ENCODE measurements around the gene NFATC4.

Gene NFATC4

DNA sequence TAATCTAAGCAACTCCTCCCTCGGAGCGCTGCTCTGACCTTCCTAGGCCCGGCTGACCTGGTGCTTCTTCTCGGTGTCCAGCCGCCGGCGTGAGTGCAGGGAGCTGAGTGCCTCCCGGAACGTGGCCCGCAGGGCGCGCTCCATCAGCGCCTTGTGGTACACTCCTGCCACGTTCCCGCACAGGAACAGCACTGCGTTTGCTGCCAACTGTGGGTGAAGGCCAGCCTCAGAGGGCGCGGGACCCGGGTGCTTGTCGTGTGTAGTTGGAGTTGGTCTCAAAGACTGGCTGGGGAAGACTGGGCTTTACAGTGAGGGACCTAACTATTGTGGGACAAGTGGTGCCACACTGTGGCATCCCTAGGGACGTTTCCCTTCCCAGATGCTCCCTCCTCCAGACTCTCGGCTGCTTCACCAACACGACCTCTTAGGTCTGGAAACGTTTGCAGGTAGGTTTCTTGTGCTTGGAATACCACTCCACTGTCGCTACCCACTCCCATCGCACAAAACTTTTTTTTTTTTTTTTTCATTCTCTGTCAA lies 36.2 kb upstream of the NFATC4 start:
- H3K4me3 ChIP-seq (ENCODE audit: low read depth, low read length), result no peak overlapping the region
- no peak for TF ChIP-seq CTCF (IDR thresholded peaks at IDR 0.05; ENCODE audit: control insufficient read depth, extremely low read depth, insufficient read depth)
- DNase-seq (ENCODE audit: low read depth), result no peak

- no peak for DNase-seq (ENCODE audit: low read depth)
- peak; percentile 64 for TF ChIP-seq CTCF (IDR thresholded peaks at IDR 0.05; ENCODE audit: control insufficient read depth, extremely low read depth, insufficient read depth)
- no peak overlapping the region for H3K4me3 ChIP-seq (ENCODE audit: low read depth, low read length)
These were observed 35.6 kb upstream of the NFATC4 start for GRCh38 chr14:24332268-24332993.

DNA sequence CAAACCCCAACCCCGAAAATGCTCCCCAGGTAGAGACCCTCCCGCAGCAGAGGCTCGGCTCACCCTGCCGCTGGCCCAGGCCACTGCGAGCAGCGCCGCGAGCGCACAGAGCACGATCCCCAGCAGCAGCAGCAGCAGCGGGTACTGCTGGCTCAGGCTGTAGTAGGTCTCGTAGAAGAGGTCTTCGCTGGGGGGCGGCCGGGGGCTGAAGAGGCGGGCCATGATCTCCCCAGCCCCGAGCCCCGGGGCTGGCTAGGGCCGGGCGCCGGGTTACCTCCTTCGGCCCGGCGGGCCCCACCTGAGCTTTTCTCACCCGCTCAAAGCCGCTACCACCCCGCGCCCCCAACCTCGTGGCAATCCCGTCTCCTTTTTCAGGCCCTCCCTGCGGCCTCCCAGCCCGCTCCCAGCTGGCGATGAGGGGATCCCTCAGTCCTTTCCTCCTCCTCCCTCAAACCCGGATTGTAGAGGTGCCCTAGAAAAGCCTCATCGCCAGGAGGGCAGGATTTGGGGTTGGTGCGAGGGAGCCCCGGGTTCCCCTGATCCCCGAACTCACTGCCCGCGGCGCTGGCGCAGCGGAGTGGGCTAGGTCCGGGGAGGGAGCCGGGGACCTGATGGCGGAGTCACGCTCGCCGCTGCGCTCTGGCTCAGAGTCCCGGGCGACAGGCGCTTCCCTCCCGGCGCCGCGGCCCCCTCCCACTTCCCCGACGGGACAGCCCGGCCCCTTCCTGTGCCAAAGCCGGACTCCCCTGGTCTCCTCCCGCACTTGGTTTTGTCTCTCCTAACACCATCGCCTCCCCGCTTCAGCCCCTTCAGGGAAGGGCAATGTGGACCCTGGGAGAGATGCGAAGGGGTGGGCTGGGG lies 33.3 kb upstream of the NFATC4 start, which contains the start of gene ADCY4:
TSS of gene ADCY4 (minus strand) at position 641 of the 861 bp plus-strand sequence. CDS start at position 222, 419 bp downstream.
- no peak for TF ChIP-seq CTCF (IDR thresholded peaks at IDR 0.05; ENCODE audit: control insufficient read depth, extremely low read depth, insufficient read depth)
- DNase-seq (ENCODE audit: low read depth), result no peak
- H3K4me3 ChIP-seq (ENCODE audit: low read depth, low read length), result no peak within 1 kb of the TSS

GRCh38 chr14:24335461-24336171 lies 32.4 kb upstream of the NFATC4 start:
- no peak overlapping the region for H3K4me3 ChIP-seq (ENCODE audit: low read depth, low read length)
- DNase-seq (ENCODE audit: low read depth), result no peak
- TF ChIP-seq CTCF (IDR thresholded peaks at IDR 0.05; ENCODE audit: control insufficient read depth, extremely low read depth, insufficient read depth), result no peak

GRCh38 chr14:24337144-24337823 lies 30.7 kb upstream of the NFATC4 start:
- TF ChIP-seq CTCF (IDR thresholded peaks at IDR 0.05; ENCODE audit: control insufficient read depth, extremely low read depth, insufficient read depth), result no peak
- no peak for DNase-seq (ENCODE audit: low read depth)
- H3K4me3 ChIP-seq (ENCODE audit: low read depth, low read length), result no peak overlapping the region

GRCh38 chr14:24337824-24338175 lies 30.2 kb upstream of the NFATC4 start:
- no peak for DNase-seq (ENCODE audit: low read depth)
- H3K4me3 ChIP-seq (ENCODE audit: low read depth, low read length), result no peak overlapping the region
- TF ChIP-seq CTCF (IDR thresholded peaks at IDR 0.05; ENCODE audit: control insufficient read depth, extremely low read depth, insufficient read depth), result no peak

Data from LNCaP clone FGC (cell line).